Thymus (tissue), 11 donors: ENCODE results near the gene ZNF124. TPM values are rescaled to one million over a fixed set of nuclear protein-coding genes. Genes with fewer than 3 reads are reported as not detected.
"Not testable (repeated sequence)": the region's sequence is repeated elsewhere in the genome, so short reads cannot be mapped to it uniquely, and the experiment has no call there.

Experiments
- DNase-seq, 9 donors: peaks; one replicate each; pipeline ENCODE4 v3.0.0-alpha.2; 2013; ENCODE audit warnings: low spot score in 9 of 9, low read depth in 6 of 9, missing footprints in 1 of 9
- H3K27ac ChIP-seq, 2 donors: one replicate each; pipeline ENCODE4 v1.5.1; 2013; ENCODE audit warnings: control low read depth in 1 of 2, low read depth in 1 of 2, low read length in 1 of 2, mild to moderate bottlenecking in 1 of 2, moderate library complexity in 1 of 2
- H3K27me3 ChIP-seq, 2 donors: one replicate each; pipeline ENCODE4 v1.5.1; 2013; ENCODE audit warnings: low read length in 1 of 2; ENCODE audit not compliant: control insufficient read depth in 2 of 2, insufficient read depth in 1 of 2
- H3K36me3 ChIP-seq, 2 donors: one replicate each; pipeline ENCODE4 v1.5.1; 2013; ENCODE audit warnings: low read length in 1 of 2, mild to moderate bottlenecking in 1 of 2, moderate library complexity in 1 of 2; ENCODE audit not compliant: control insufficient read depth in 2 of 2, insufficient read depth in 2 of 2
- H3K4me1 ChIP-seq, 2 donors: one replicate each; pipeline ENCODE4 v1.5.1; 2013; ENCODE audit warnings: low read length in 2 of 2; ENCODE audit not compliant: control insufficient read depth in 2 of 2, insufficient read depth in 2 of 2
- H3K4me3 ChIP-seq, 2 donors: one replicate each; pipeline ENCODE4 v1.5.1; 2013; ENCODE audit warnings: low read length in 2 of 2, control low read depth in 1 of 2, mild to moderate bottlenecking in 1 of 2
- H3K9me3 ChIP-seq, 2 donors: one replicate each; pipeline ENCODE4 v1.5.1; 2013; ENCODE audit warnings: low read length in 1 of 2, mild to moderate bottlenecking in 1 of 2; ENCODE audit not compliant: control insufficient read depth in 2 of 2, insufficient read depth in 1 of 2
- WGBS: extraction: QIAGEN DNeasy Blood & Tissue Kit; methylation state at CpG from one replicate; pipeline ENCODE4 v1.1.7; 2013; 5-methylcytosine and 5-hydroxymethylcytosine counted together
- polyA plus RNA-seq: library from polyadenylated mRNA; stranded (reverse); fragments of 200-250 nt; gene quantifications from one replicate; pipeline ENCODE4 v1.2.3, GENCODE V29; 2013
- total RNA-seq: library from RNA; stranded (reverse); fragments of 120-200 nt; gene quantifications from one replicate; pipeline ENCODE4 v1.2.4, GENCODE V29; 2013
- donor health status: healthy.

ZNF124 gene
- total and polyA plus RNA-seq, 2 donors: 3.8 to 74.8 TPM

DNA sequence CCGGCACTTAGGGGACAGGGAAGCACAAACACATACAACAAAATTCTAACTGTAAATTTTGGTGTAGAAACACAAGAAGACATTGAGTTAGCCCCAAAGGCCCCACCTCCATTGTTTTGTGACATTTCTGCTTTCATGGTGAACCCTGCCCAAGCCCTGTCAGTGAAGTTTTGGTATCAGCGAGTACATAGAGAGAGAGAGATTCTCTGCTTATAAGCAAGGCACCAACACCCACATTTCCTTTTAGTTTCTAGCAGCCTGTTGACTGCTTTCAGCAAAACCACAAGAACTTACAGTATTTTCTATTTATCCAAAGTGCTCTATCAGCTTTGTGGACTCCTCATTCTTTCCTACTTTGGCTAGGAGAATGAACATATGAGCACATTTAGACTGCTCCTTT, 24.0 kb downstream of the ZNF124 start:
- no peak for DNase-seq
- Histone ChIP-seq H3K9me3 (peaks cover 4 to 28% of the 10 kb centered on the region in 2 donors), H3K4me1 (no peaks in the 10 kb centered on the region), H3K36me3 (peaks cover 7 to 13% of the 10 kb centered on the region in 2 donors), H3K27me3 (no peaks in the 10 kb centered on the region), H3K27ac (no peak overlapping the region), H3K4me3 (no peak overlapping the region)
- 97% methylated on average over 2 of the region's 2 CpGs for WGBS

DNA sequence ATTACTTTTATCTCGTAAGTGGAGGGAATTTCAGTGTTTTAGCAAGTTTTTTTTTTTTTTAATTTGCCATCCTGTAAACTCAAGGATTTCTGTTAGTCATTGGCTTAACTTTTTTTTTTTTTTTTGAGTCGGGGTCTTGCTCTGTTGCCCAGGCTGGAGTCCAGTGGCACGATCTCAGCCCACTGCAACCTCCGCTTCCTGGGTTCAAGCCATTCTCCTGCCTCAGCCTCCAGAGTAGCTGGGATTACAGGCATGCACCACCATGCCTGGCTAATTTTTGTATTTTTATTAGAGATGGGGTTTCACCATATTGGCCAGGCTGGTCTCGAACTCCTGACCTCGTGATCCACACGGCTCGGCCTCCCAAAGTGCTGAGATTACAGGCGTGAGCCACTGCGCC, 24.7 kb downstream of the ZNF124 start:
- not testable (repeated sequence) for DNase-seq, H3K4me3 ChIP-seq

DNA sequence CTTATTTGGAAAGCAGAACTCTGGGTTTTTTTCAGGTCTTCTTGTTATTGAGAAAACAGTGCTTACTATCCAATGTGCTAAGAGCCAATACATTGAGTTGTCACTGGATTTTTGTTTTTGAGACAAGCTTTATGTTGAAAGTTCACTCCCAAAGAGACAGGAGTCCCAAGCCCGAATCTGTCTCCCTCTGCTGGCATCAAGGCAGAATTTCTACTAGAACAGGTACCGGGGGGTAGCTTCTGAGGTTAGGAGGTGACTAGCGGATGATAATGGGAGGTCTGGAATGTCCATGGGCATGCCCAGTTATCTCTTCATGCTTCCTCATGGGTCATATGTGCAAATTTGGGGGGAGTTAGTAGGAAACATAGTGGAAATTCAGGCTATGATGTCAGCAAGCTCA, 25.1 kb downstream of the ZNF124 start:
- Histone ChIP-seq H3K36me3 (peaks cover 10 to 13% of the 10 kb centered on the region in 2 donors), H3K9me3 (peaks cover 6 to 30% of the 10 kb centered on the region in 2 donors), H3K4me3 (no peak overlapping the region), H3K27ac (no peak overlapping the region), H3K4me1 (no peaks in the 10 kb centered on the region), H3K27me3 (no peaks in the 10 kb centered on the region)
- DNase-seq: no peak
- 97% methylated on average over 3 of the region's 3 CpGs for WGBS

More for the DNA sequence above, 24.7 kb downstream of the ZNF124 start:
- H3K36me3 ChIP-seq: peaks cover 7 to 13% of the 10 kb centered on the region in 2 donors
- 99% methylated on average over 10 of the region's 10 CpGs for WGBS
- peaks cover 4 to 26% of the 10 kb centered on the region in 2 donors for H3K9me3 ChIP-seq
- H3K27ac ChIP-seq, H3K27me3 ChIP-seq, H3K4me1 ChIP-seq: not testable (repeated sequence)

DNA sequence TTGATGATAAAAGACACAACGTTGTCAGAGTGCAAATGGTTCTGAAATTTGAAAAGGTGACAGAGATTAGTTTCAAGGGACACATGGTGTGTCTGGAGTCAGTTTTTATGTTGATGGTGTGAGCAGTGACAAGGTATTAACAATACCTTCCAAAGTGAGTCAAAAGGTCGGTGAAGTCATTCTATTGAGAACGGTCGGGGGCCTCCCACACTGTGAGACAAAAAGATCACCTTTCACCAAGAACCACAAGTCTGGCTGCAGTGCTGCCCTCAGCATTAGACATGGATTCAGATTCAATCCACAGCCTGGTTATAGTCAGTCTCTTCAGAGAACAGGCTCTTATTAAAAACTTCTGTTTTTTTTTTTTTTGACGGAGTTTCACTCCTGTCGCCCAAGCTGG, 26.5 kb downstream of the ZNF124 start:
- Histone ChIP-seq H3K27me3 (no peaks in the 10 kb centered on the region), H3K27ac (no peak overlapping the region), H3K9me3 (peaks cover 11 to 44% of the 10 kb centered on the region in 2 donors), H3K36me3 (peaks cover 13% of the 10 kb centered on the region in 2 donors), H3K4me3 (no peak overlapping the region), H3K4me1 (no peaks in the 10 kb centered on the region)
- over 99% methylated on average over 6 of the region's 6 CpGs for WGBS
- no peak for DNase-seq

DNA sequence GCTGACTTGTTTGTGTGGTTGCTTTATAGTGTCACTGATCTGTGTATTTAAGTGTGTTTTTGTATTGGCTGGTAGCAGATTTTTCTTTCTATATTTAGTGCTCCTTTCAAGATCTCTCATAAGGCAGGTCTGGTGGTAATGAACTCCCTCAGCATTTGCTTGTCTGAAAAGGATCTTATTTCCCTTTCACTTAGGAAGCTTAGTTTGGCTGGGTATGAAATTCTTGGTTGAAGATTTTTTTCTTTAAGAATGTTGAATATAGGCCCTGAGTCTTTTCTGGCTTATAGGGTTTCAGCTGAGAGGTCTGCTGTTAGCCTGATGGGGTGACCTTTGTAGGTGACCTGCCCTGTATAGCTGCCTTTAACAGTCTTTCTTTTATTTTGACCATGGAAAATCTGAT, 32.3 kb downstream of the ZNF124 start:
- not testable (repeated sequence) for H3K27me3 ChIP-seq, DNase-seq, H3K27ac ChIP-seq, H3K36me3 ChIP-seq, H3K4me1 ChIP-seq, H3K4me3 ChIP-seq
- H3K9me3 ChIP-seq: peaks cover 6 to 37% of the 10 kb centered on the region in 2 donors

DNA sequence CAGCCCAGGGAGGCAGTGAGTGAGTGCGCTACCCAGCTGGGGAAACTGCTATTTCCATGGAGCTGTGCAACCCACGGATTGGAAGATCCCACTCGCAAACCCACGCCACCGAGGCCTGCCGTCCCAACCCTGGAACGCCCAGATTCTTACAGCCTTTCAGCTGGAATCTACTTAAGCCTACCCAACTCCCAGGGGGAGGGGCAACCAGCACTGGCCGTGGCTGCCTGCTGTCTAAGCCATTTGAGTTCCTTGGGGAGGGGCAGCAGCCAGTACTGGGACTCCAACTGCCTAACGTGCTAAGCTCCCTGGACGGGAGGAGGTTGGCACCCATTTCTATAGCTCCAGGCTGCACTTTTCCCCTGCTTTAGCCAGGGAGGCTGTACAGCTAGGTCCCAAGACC, 40.6 kb downstream of the ZNF124 start:
- DNase-seq: no peak
- Histone ChIP-seq H3K27me3 (no peaks in the 10 kb centered on the region), H3K4me3 (no peak overlapping the region), H3K9me3 (peaks cover 4 to 24% of the 10 kb centered on the region in 2 donors), H3K4me1 (no peaks in the 10 kb centered on the region), H3K36me3 (peaks cover 8 to 12% of the 10 kb centered on the region in 2 donors), H3K27ac (no peak overlapping the region)
- WGBS: 99% methylated on average over 10 of the region's 10 CpGs

DNA sequence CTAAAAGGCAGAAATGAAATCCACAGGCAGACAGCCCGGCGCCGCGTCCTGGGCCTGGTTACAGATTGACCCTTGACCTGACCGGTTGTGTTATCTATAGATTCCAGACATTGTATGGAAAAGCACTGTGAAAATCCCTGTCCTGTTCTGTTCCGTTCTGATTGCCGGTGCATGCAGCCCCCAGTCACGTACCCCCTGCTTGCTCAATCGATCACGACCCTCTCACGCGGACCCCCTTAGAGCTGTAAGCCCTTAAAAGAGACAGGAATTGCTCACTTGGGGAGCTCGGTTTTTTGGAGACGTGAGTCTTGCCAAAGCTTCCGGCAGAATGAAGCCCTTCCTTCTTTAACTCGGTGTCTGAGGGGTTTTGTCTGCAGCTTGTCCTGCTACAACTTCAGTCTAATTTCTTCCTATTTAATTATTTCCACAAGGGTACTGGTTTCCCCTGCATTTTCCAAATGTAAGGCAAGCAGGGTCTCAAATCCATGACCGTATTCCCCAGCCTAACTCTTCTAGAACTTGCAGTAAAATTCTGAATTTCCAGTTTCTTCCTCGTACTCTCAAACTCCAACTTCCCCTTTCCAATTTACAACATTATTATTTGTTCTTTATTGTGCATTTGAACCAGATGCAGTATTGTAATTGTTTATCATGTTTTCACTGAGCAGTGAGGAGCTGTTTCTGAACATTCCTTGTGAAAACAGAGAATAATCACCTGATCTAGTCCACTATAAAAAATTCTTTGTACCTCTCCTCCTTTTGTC, 44.1 kb downstream of the ZNF124 start:
- H3K27ac ChIP-seq, H3K27me3 ChIP-seq, H3K4me1 ChIP-seq: not testable (repeated sequence)
- Histone ChIP-seq H3K9me3 (peaks cover 4 to 28% of the 10 kb centered on the region in 2 donors), H3K4me3 (peak overlapping the region; percentile 31 to 38), H3K36me3 (peaks cover 8 to 12% of the 10 kb centered on the region in 2 donors)
- WGBS: 42% methylated on average over 13 of the region's 18 CpGs
- DNase-seq: peak in 1 of 9 donors; percentile 39

DNA sequence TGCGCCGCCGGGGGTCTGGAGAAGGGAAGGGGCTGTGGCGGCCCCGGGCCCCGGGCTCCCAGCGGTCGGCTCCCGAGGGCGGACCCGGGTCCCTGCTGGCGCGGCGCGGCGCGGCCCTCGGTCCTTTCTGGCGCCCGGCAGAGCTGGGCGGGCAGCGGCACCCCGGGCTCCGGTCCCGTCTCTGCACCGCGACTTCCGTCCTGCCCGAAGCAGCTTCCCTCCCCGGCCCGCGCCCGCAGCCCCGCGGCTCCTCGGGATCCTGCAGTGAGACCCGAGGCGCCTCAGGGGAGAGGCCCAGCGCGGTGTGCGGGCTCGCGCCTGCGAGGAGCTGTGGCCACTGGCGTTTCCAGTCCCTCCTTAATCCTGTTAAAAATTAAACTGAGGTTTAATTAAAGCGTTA, 45.2 kb downstream of the ZNF124 start:
- H3K27me3 ChIP-seq, DNase-seq, H3K4me3 ChIP-seq, H3K4me1 ChIP-seq, H3K27ac ChIP-seq: not testable (repeated sequence)
- peaks cover 5 to 11% of the 10 kb centered on the region in 2 donors for H3K36me3 ChIP-seq
- H3K9me3 ChIP-seq: peaks cover 2 to 19% of the 10 kb centered on the region in 2 donors
- no CpG with 5 or more reads among the region's 46 CpGs for WGBS

DNA sequence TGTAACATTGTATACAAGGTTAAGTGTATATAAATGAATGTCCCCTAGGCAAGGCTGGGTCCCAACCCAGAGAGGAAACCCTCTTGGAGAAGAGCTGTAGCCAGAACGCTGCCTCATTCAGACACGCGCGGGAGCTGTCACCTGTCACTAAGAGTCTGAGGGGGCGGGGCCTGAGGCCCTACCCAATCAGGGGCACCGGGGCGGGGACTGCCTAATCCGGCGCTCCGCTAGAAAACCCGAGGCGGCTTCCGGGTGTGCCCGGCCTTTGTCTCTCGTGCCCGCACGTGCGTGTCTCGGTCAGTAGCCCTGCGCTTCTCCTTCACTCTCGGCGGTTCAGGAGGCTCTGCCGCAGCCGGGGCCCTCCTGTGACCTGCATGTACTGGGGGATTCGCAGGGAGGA, 45.7 kb downstream of the ZNF124 start:
- not testable (repeated sequence) for H3K36me3 ChIP-seq, H3K4me3 ChIP-seq, H3K27ac ChIP-seq, H3K27me3 ChIP-seq, H3K4me1 ChIP-seq, DNase-seq
- WGBS: no CpG with 5 or more reads among the region's 25 CpGs
- H3K9me3 ChIP-seq: peaks cover under 1 to 15% of the 10 kb centered on the region in 2 donors
